PC-9 (cell line): ENCODE data around the gene SPARC. TPM values are rescaled to one million over a fixed set of nuclear protein-coding genes. Genes with fewer than 3 reads are reported as not detected.
"Not testable (repeated sequence)": the region's sequence is repeated elsewhere in the genome, so short reads cannot be mapped to it uniquely, and the experiment has no call there.

Experiments used
- BruUV-seq: library from RNA; stranded (reverse); fragments of 400-500 nt; replicated peaks from 2 replicates; lab custom pipeline; 2021; lab: Mats Ljungman, UMichigan
- CTCF ChIA-PET: fragments of 300-600 bp; sonication (Branson Sonifier 250); formaldehyde crosslinking; loops from one replicate; lab custom pipeline; 2022; ENCODE audit warnings: antibody characterized with exemption; lab: Charles Lee
- POLR2A ChIA-PET: fragments of 300-600 bp; sonication (Branson Sonifier 250); formaldehyde crosslinking; loops from one replicate; lab custom pipeline; 2022; ENCODE audit warnings: antibody characterized with exemption; ENCODE audit not compliant: unreplicated experiment; lab: Charles Lee
- DNase-seq, 2 experiments: peaks; one replicate each; pipeline versions ENCODE4 v3.0.0 to v3.0.0-alpha.2; 2015 to 2022; ENCODE audit warnings: mixed read lengths in 1 of 2
- H2AFZ ChIP-seq: fragments of 200-600 bp; sonication (generic); 2 replicates; pipeline ENCODE4 v1.8.1; 2017; ENCODE audit warnings: antibody characterized with exemption
- H3F3A ChIP-seq: fragments of 200-600 bp; sonication (generic); 2 replicates; pipeline ENCODE4 v1.8.1; 2017; ENCODE audit warnings: antibody characterized with exemption, mild to moderate bottlenecking, low read depth; ENCODE audit not compliant: insufficient read depth
- H3K27ac ChIP-seq: fragments of 200-600 bp; sonication (generic); 2 replicates; pipeline ENCODE4 v1.6.1; 2016; ENCODE audit warnings: mixed run types
- H3K27me3 ChIP-seq: fragments of 200-600 bp; sonication (generic); 2 replicates; pipeline ENCODE4 v1.6.1; 2016; ENCODE audit warnings: low read depth, mixed run types; ENCODE audit not compliant: insufficient read depth
- H3K36me3 ChIP-seq: fragments of 200-600 bp; sonication (generic); 2 replicates; pipeline ENCODE4 v1.6.1; 2016; ENCODE audit warnings: low read depth, mixed run types
- H3K4me1 ChIP-seq: fragments of 200-600 bp; sonication (generic); replicated peaks from 2 replicates; pipeline ENCODE4 v1.6.1; 2016; ENCODE audit warnings: mixed run types; ENCODE audit not compliant: insufficient read depth
- H3K4me2 ChIP-seq: fragments of 200-600 bp; sonication (generic); 2 replicates; pipeline ENCODE4 v1.6.1; 2017; ENCODE audit warnings: mixed run types
- H3K4me3 ChIP-seq: fragments of 200-600 bp; sonication (generic); 2 replicates; pipeline ENCODE4 v1.6.1; 2016; ENCODE audit warnings: mixed run types
- H3K79me2 ChIP-seq: fragments of 200-600 bp; sonication (generic); 2 replicates; pipeline ENCODE4 v1.6.1; 2017; ENCODE audit warnings: low read depth, mixed run types
- H3K9me2 ChIP-seq: fragments of 200-600 bp; sonication (generic); 2 replicates; pipeline ENCODE4 v1.8.1; 2017; ENCODE audit warnings: mild to moderate bottlenecking; ENCODE audit not compliant: insufficient read depth
- H3K9me3 ChIP-seq: fragments of 200-600 bp; sonication (generic); 2 replicates; pipeline ENCODE4 v1.8.1; 2016; ENCODE audit warnings: low read depth; ENCODE audit not compliant: insufficient read depth
- H4K20me1 ChIP-seq: fragments of 200-600 bp; sonication (generic); 2 replicates; pipeline ENCODE4 v1.8.1; 2017; ENCODE audit not compliant: insufficient read depth
- CTCF ChIP-seq: fragments of 200-600 bp; sonication (generic); conservative IDR thresholded peaks from 2 replicates; pipeline ENCODE4 v1.6.1; 2017; ENCODE audit warnings: mixed run types, antibody characterized with exemption, mild to moderate bottlenecking, moderate library complexity
- EZH2 ChIP-seq: fragments of 200-600 bp; sonication (generic); IDR thresholded peaks from 2 replicates; pipeline ENCODE4 v1.8.0; 2017; ENCODE audit warnings: antibody characterized with exemption, low read depth
- intact Hi-C: fragments of 100-400 bp; cut with micrococcal nuclease; formaldehyde crosslinking; loops from one replicate; pipeline ENCODE4 v1.10.0; 2022; ENCODE audit not compliant: unreplicated experiment
- total RNA-seq: library from RNA; stranded (reverse); gene quantifications from 2 replicates; pipeline ENCODE4 v1.2.3, GENCODE V29; 2021

SPARC gene
- total RNA-seq, 1 experiment from 2014 or later = 84.1 TPM

GRCh38 chr5:151694035-151694485 is 7.3 kb upstream of the SPARC start:
- H3K9me2 ChIP-seq = no peaks in the 10 kb centered on the region
- ChIA-PET CTCF (interaction anchor here (0.6 kb wide), 1 partner anchor 643 kb away, joined by 4 read pairs; no protein-coding TSS in a partner anchor), POLR2A (no interaction called here)
- no peak overlapping the region for H2AFZ ChIP-seq
- DNase-seq = no peak
- H3K36me3 ChIP-seq = no peaks in the 10 kb centered on the region
- no TSS peak for BruUV-seq
- H3K9me3 ChIP-seq = no peaks in the 10 kb centered on the region
- H3K4me1 ChIP-seq = peaks cover 21% of the 10 kb centered on the region
- no peaks in the 10 kb centered on the region for H3K27me3 ChIP-seq
- no peaks in the 10 kb centered on the region; the same call in 1 of the 2 replicates for H3F3A ChIP-seq
- no peaks in the 10 kb centered on the region for H4K20me1 ChIP-seq
- no peaks in the 10 kb centered on the region for H3K79me2 ChIP-seq
- TF ChIP-seq CTCF (no peak), EZH2 (no peak)
- no peak overlapping the region for H3K4me2 ChIP-seq
- H3K4me3 ChIP-seq = no peak overlapping the region
- no peak overlapping the region for H3K27ac ChIP-seq
- intact Hi-C loops = no loop called here

GRCh38 chr5:151692312-151692711 is 5.6 kb upstream of the SPARC start:
- intact Hi-C loops = no loop called here
- no peaks in the 10 kb centered on the region for H3K79me2 ChIP-seq
- H3K4me1 ChIP-seq = peaks cover 18% of the 10 kb centered on the region
- H4K20me1 ChIP-seq = no peaks in the 10 kb centered on the region
- DNase-seq = peak; percentile 29 to 74
- peak overlapping the region; percentile 54 for H3K4me2 ChIP-seq
- TF ChIP-seq EZH2 (no peak), CTCF (no peak)
- no peaks in the 10 kb centered on the region for H3K27me3 ChIP-seq
- POLR2A ChIA-PET = no interaction called here
- no peaks in the 10 kb centered on the region for H3K9me2 ChIP-seq
- no peaks in the 10 kb centered on the region; the same call in 1 of the 2 replicates for H3F3A ChIP-seq
- H3K27ac ChIP-seq = no peak overlapping the region
- no peaks in the 10 kb centered on the region for H3K9me3 ChIP-seq
- BruUV-seq = no TSS peak
- H2AFZ ChIP-seq = no peak overlapping the region
- CTCF ChIA-PET = no interaction called here
- no peaks in the 10 kb centered on the region for H3K36me3 ChIP-seq
- no peak overlapping the region for H3K4me3 ChIP-seq

GRCh38 chr5:151691706-151692105 is 5.0 kb upstream of the SPARC start:
- POLR2A ChIA-PET = no interaction called here
- Histone ChIP-seq H3K4me3 (no peak overlapping the region), H3K27me3 (no peaks in the 10 kb centered on the region), H3K9me3 (no peaks in the 10 kb centered on the region), H3K27ac (no peak overlapping the region), H3K36me3 (no peaks in the 10 kb centered on the region), H4K20me1 (no peaks in the 10 kb centered on the region), H2AFZ (no peak overlapping the region), H3K9me2 (no peaks in the 10 kb centered on the region), H3K4me1 (peaks cover 18% of the 10 kb centered on the region), H3F3A (no peaks in the 10 kb centered on the region; the same call in 1 of the 2 replicates), H3K4me2 (peak overlapping the region; percentile 54), H3K79me2 (no peaks in the 10 kb centered on the region)
- CTCF ChIA-PET = no interaction called here
- intact Hi-C loops = no loop called here
- DNase-seq = peak in 1 of 2 experiments; percentile 51
- BruUV-seq = no TSS peak
- TF ChIP-seq CTCF (no peak), EZH2 (no peak)

- H3K27me3 ChIP-seq, H3K9me2 ChIP-seq, H3K9me3 ChIP-seq, H2AFZ ChIP-seq, H3K79me2 ChIP-seq, H3K36me3 ChIP-seq, BruUV-seq, H4K20me1 ChIP-seq, H3K4me2 ChIP-seq, H3F3A ChIP-seq, H3K4me3 ChIP-seq, H3K27ac ChIP-seq, DNase-seq, POLR2A ChIA-PET: not testable (repeated sequence)
- intact Hi-C loops = loop anchor here (5.0 kb wide), 1 partner anchor 68 kb away; the partner anchor contains the start of gene ATOX1
- peaks cover 37% of the 10 kb centered on the region for H3K4me1 ChIP-seq
- CTCF ChIA-PET = interaction anchor here (0.6 kb wide), 1 partner anchor 684 kb away, joined by 3 read pairs; no protein-coding TSS in a partner anchor
Observed at GRCh38 chr5:151689591-151689990, 2.9 kb upstream of the SPARC start.
